ENCODE results near the gene SEC14L2.

Gene SEC14L2

DNA sequence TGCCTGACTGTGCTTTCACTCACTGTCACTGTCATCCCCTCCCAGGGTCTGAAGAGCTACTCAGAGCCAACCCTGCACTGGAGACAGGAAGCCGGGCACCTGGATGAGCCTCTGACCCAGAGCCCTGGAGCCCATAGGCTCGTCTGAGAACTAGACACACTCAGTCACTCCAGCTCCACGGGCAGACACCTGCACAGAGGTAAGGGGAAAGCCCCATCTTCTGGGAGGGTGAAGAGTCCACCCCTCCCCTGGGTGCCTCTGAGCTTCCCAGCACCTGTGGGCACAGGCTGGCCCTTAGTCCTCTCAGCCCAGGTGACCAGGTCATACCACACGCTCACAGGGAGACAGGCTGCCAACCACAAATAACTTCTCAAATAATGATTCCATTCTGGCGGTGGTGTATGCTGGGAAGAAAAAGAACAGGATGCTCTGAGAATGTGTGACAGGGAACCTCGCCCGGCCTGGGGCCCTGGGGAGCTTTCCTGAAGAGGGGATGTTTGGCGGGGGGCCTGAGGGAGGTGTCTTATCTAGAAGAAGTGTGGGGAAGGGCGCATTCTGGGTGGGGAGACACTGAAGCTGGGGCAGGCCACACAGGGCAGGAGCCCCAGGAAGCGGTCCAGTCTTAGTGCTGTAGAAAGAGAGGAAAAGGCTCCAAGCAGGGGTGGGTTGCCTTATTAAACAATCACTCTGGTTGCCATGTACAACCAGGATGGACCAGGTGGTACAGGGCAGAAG lies 34.7 kb upstream of the SEC14L2 start:
- DNase-seq (ENCODE audit: low read depth, low spot score), result no peak
- CTCF ChIA-PET, result interaction anchor here (1.3 to 2.9 kb wide), 3 partner anchors 9 to 101 kb away, joined by 3 to 9 read pairs (median 4); no protein-coding TSS in a partner anchor
- H3K4me3 ChIP-seq (ENCODE audit: low read depth, low read length), result no peak overlapping the region
- POLR2A ChIA-PET, result no interaction called here
- TF ChIP-seq, protein P1, sequence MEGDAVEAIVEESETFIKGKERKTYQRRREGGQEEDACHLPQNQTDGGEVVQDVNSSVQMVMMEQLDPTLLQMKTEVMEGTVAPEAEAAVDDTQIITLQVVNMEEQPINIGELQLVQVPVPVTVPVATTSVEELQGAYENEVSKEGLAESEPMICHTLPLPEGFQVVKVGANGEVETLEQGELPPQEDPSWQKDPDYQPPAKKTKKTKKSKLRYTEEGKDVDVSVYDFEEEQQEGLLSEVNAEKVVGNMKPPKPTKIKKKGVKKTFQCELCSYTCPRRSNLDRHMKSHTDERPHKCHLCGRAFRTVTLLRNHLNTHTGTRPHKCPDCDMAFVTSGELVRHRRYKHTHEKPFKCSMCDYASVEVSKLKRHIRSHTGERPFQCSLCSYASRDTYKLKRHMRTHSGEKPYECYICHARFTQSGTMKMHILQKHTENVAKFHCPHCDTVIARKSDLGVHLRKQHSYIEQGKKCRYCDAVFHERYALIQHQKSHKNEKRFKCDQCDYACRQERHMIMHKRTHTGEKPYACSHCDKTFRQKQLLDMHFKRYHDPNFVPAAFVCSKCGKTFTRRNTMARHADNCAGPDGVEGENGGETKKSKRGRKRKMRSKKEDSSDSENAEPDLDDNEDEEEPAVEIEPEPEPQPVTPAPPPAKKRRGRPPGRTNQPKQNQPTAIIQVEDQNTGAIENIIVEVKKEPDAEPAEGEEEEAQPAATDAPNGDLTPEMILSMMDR (IDR thresholded peaks at IDR 0.05; ENCODE audit: insufficient read depth, low read length, missing control alignments), result no peak

DNA sequence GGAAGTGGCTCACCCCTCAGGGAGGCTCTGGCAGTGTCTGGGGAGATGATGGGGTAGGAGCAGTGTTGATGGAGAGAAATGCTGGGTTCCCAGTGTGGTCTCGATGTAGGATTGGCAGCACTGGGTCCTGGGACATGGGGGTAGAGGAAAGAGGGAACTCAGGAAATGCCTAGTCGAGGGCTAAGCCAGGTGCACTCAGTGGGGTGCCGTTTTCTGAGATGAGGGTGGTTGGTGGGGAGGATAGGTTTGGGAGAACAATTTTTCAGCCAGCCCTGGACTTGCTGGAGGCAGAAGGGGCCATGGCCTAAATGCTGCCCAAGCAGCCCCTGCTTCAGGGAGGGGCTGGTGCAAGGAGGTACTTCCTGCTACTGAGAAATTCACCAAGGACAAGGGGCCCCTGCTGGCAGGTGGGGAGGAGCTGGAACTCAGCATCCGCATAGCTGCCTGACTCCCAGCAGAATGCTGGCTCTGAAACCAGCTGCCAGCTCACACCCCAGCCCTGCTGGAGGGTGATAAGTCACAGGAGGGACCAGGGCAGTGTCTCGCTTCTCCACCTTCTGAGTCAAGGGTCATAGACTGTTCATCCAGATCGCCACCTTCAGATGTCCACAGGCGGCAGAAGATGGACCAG lies 34.1 kb upstream of the SEC14L2 start:
- ChIA-PET CTCF (interaction anchor here (1.3 to 2.9 kb wide), 3 partner anchors 10 to 101 kb away, joined by 3 to 9 read pairs (median 4); no protein-coding TSS in a partner anchor), POLR2A (no interaction called here)
- TF ChIP-seq, protein P1 (IDR thresholded peaks at IDR 0.05; ENCODE audit: insufficient read depth, low read length, missing control alignments), result no peak
- DNase-seq (ENCODE audit: low read depth, low spot score), result no peak
- no peak overlapping the region for H3K4me3 ChIP-seq (ENCODE audit: low read depth, low read length)

DNA sequence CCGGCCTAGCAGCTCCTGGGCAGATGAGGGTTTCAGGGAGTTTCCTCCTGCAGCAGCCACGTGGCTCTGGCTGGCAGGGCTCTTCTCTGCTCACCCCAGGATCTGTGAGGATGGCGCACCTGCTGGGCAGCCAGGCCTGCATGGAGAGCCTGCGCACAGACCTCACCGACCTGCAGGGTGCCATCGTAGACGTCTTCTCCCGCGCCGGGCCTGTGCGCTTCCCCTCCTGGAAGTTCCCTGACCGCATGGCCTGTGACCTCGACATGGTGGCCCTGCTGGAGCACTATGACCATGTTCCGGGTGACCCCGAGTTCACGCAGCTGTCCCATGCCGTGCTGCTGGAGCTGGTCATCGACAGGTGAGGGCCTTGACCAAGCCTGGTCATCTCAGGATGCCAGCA lies 30.9 kb upstream of the SEC14L2 start:
- TF ChIP-seq, protein P1 (IDR thresholded peaks at IDR 0.05; ENCODE audit: insufficient read depth, low read length, missing control alignments), result no peak
- ChIA-PET POLR2A (interaction anchor here (1.2 kb wide), 1 partner anchor 10 kb away, joined by 3 read pairs; the partner anchor contains the start of genes CCDC157 and SF3A1), CTCF (interaction anchor here (0.9 to 2.2 kb wide), 2 partner anchors 21 to 78 kb away, joined by 3 to 7 read pairs; partner anchors contain the start of gene RNF215)
- no peak for DNase-seq (ENCODE audit: low read depth, low spot score)
- no peak overlapping the region for H3K4me3 ChIP-seq (ENCODE audit: low read depth, low read length)

DNA sequence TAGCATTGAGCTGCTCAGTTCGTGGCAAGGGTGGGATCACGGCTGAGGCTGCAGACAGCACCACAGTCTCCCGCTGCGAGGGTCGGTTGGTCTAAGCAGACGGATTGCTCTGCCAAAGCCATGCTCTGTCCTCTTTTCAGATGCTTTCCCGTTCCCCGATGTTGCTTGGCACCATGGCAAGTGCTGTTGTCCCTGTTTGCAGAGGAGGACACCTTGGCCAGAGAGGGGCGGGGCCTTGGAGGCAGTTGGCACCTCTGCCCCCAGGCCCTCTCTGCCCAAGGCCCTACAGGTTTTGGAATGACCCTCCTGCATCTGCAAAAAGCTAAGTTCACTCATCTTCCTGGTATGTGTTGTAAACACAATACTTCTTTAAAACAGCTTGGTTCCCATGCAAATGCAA lies 28.4 kb upstream of the SEC14L2 start:
- CTCF ChIA-PET, result interaction anchor here (1.5 to 3.6 kb wide), 3 partner anchors 18 to 260 kb away, joined by 4 to 22 read pairs (median 18); partner anchors contain the start of gene RNF215
- POLR2A ChIA-PET, result interaction anchor here (1.1 kb wide), 1 partner anchor 29 kb away, joined by 4 read pairs; the partner anchor contains the start of gene SEC14L2
- TF ChIP-seq, protein P1 (IDR thresholded peaks at IDR 0.05; ENCODE audit: insufficient read depth, low read length, missing control alignments), result no peak
- DNase-seq (ENCODE audit: low read depth, low spot score), result no peak
- H3K4me3 ChIP-seq (ENCODE audit: low read depth, low read length), result no peak overlapping the region

DNA sequence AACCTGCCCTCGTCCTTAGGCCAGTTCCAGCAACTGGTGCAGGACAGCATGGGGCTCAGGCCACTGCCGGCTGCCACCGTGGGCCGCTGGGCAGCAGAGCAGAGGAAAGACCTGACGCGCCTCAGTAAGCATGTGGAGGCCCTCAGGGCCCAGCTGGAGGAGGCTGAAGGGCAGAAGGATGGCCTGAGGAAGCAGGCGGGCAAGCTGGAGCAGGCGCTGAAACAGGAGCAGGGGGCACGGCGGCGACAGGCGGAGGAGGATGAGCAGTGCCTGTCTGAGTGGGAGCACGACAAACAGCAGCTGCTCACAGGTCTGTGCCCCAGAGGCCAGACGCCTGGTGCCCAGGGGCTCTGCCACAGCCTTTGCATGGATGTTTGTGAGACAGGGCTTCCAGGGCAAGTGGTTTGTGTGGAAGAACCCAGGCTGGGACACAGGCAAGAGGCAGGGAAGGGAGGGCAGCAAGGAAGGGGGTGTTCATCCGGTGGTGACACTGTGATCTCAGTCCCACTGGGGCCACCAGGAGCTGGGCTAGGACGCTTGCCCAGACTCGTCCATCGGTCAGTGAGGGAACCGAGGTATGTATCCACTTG lies 26.1 kb upstream of the SEC14L2 start:
- TF ChIP-seq, protein P1 (IDR thresholded peaks at IDR 0.05; ENCODE audit: insufficient read depth, low read length, missing control alignments), result no peak
- no peak for DNase-seq (ENCODE audit: low read depth, low spot score)
- CTCF ChIA-PET, result interaction anchor here (1.0 kb wide), 2 partner anchors 17 to 23 kb away, joined by 3 to 4 read pairs; partner anchors contain the start of gene RNF215
- no peak overlapping the region for H3K4me3 ChIP-seq (ENCODE audit: low read depth, low read length)
- POLR2A ChIA-PET, result interaction anchor here (1.2 kb wide), 1 partner anchor 61 kb away, joined by 3 read pairs; no protein-coding TSS in a partner anchor

Data from AG04449 (cell line).